HepG2 (cell line): ENCODE results near the gene TMEM158.

ENCODE experiments used
- CTCF ChIP-seq: sonication (generic); formaldehyde crosslinking; IDR thresholded peaks from 2 replicates; pipeline ENCODE4 v1.5.0; 2020; ENCODE audit warnings: mild to moderate bottlenecking, missing genetic modification reagents, moderate library complexity
- EP300 ChIP-seq, 3 experiments: sonication (generic) in 1 of 3; formaldehyde crosslinking in 1 of 3; IDR thresholded peaks; 2 replicates each; pipeline versions ENCODE4 v1.5.1 to v1.6.1; 2011 to 2020; ENCODE audit warnings: low read depth in 2 of 3, low read length in 2 of 3, borderline replicate concordance in 1 of 3, improper control_type of control experiment in 1 of 3, mild to moderate bottlenecking in 1 of 3, missing genetic modification reagents in 1 of 3, moderate library complexity in 1 of 3
- ETV6 ChIP-seq: sonication (generic); formaldehyde crosslinking; conservative IDR thresholded peaks from 2 replicates; pipeline ENCODE4 v1.4.0; 2020; ENCODE audit warnings: missing genetic modification reagents
- EZH2 ChIP-seq: conservative IDR thresholded peaks from 2 replicates; pipeline ENCODE4 v1.6.1; 2012; ENCODE audit warnings: mild to moderate bottlenecking, low read depth, low read length, moderate library complexity
- MXD4 ChIP-seq: IDR thresholded peaks from 2 replicates; pipeline ENCODE4 v1.6.1; 2016; ENCODE audit warnings: mild to moderate bottlenecking, missing biosample characterization, missing genetic modification reagents
- SIN3A ChIP-seq: IDR thresholded peaks from 2 replicates; pipeline ENCODE4 v1.6.1; 2011; ENCODE audit warnings: low read depth, mild to moderate bottlenecking, control low read depth, low read length, borderline replicate concordance
- SSRP1 ChIP-seq: IDR thresholded peaks from 2 replicates; pipeline ENCODE4 v1.6.1; 2016; ENCODE audit warnings: control low read depth
- ZNF737 ChIP-seq: sonication (generic); formaldehyde crosslinking; IDR thresholded peaks from 2 replicates; pipeline ENCODE4 v1.5.0; 2020; ENCODE audit warnings: missing genetic modification reagents, mild to moderate bottlenecking, borderline replicate concordance
- ZNF747 ChIP-seq: sonication (generic); formaldehyde crosslinking; IDR thresholded peaks from 2 replicates; pipeline ENCODE4 v1.8.1; 2023; ENCODE audit warnings: missing genetic modification reagents, mild to moderate bottlenecking, borderline replicate concordance
- TF ChIP-seq, protein P1 (sequence below): sonication (generic); formaldehyde crosslinking; conservative IDR thresholded peaks from 2 replicates; pipeline ENCODE4 v1.4.0; 2020; ENCODE audit warnings: mild to moderate bottlenecking, missing genetic modification reagents, moderate library complexity
- TF ChIP-seq, protein P2 (sequence below): sonication (generic); formaldehyde crosslinking; conservative IDR thresholded peaks from 2 replicates; pipeline ENCODE4 v1.8.0; 2022; ENCODE audit warnings: missing genetic modification reagents

GRCh38 chr3:45191424-45191823, 34.7 kb downstream of the TMEM158 start:
- TF ChIP-seq SSRP1 (CRISPR knock-in tag) (no peak), CTCF (CRISPR knock-in tag) (no peak), ETV6 (CRISPR knock-in tag) (no peak), EZH2 (no peak), EP300 (IDR thresholded peaks at IDR 0.05; ENCODE audit: low read depth in 2 of 2, low read length in 2 of 2) (no peak), EP300 (CRISPR knock-in tag; IDR thresholded peaks at IDR 0.05; ENCODE audit: borderline replicate concordance) (no peak), ZNF737 (CRISPR knock-in tag) (no peak), ZNF747 (CRISPR knock-in tag) (no peak), SIN3A (no peak), MXD4 (CRISPR knock-in tag) (no peak)
- TF ChIP-seq, protein P1, sequence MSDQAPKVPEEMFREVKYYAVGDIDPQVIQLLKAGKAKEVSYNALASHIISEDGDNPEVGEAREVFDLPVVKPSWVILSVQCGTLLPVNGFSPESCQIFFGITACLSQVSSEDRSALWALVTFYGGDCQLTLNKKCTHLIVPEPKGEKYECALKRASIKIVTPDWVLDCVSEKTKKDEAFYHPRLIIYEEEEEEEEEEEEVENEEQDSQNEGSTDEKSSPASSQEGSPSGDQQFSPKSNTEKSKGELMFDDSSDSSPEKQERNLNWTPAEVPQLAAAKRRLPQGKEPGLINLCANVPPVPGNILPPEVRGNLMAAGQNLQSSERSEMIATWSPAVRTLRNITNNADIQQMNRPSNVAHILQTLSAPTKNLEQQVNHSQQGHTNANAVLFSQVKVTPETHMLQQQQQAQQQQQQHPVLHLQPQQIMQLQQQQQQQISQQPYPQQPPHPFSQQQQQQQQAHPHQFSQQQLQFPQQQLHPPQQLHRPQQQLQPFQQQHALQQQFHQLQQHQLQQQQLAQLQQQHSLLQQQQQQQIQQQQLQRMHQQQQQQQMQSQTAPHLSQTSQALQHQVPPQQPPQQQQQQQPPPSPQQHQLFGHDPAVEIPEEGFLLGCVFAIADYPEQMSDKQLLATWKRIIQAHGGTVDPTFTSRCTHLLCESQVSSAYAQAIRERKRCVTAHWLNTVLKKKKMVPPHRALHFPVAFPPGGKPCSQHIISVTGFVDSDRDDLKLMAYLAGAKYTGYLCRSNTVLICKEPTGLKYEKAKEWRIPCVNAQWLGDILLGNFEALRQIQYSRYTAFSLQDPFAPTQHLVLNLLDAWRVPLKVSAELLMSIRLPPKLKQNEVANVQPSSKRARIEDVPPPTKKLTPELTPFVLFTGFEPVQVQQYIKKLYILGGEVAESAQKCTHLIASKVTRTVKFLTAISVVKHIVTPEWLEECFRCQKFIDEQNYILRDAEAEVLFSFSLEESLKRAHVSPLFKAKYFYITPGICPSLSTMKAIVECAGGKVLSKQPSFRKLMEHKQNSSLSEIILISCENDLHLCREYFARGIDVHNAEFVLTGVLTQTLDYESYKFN (CRISPR knock-in tag): no peak
- TF ChIP-seq, protein P2, sequence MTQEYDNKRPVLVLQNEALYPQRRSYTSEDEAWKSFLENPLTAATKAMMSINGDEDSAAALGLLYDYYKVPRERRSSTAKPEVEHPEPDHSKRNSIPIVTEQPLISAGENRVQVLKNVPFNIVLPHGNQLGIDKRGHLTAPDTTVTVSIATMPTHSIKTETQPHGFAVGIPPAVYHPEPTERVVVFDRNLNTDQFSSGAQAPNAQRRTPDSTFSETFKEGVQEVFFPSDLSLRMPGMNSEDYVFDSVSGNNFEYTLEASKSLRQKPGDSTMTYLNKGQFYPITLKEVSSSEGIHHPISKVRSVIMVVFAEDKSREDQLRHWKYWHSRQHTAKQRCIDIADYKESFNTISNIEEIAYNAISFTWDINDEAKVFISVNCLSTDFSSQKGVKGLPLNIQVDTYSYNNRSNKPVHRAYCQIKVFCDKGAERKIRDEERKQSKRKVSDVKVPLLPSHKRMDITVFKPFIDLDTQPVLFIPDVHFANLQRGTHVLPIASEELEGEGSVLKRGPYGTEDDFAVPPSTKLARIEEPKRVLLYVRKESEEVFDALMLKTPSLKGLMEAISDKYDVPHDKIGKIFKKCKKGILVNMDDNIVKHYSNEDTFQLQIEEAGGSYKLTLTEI (CRISPR knock-in tag): no peak
